KMS-11 (cell line): Measurements from ENCODE around the gene MT1M.

Experiments
- H2AFZ ChIP-seq: fragments of 200-600 bp; sonication (generic); 2 replicates; pipeline ENCODE4 v1.6.1; 2016; ENCODE audit warnings: antibody characterized with exemption, mixed run types, low read depth
- H3K27ac ChIP-seq: fragments of 200-600 bp; sonication (generic); 2 replicates; pipeline ENCODE4 v1.6.1; 2016; ENCODE audit warnings: mild to moderate bottlenecking, mixed run types
- H3K27me3 ChIP-seq: fragments of 200-600 bp; sonication (generic); 2 replicates; pipeline ENCODE4 v1.6.1; 2017; ENCODE audit warnings: mild to moderate bottlenecking, low read depth, mixed run types, moderate library complexity; ENCODE audit not compliant: insufficient read depth
- H3K36me3 ChIP-seq: fragments of 200-600 bp; sonication (generic); 2 replicates; pipeline ENCODE4 v1.6.1; 2017; ENCODE audit warnings: mild to moderate bottlenecking, mixed run types; ENCODE audit not compliant: insufficient read depth
- H3K4me1 ChIP-seq: fragments of 200-600 bp; sonication (generic); 2 replicates; pipeline ENCODE4 v1.6.1; 2016; ENCODE audit warnings: mild to moderate bottlenecking, low read depth, mixed run types; ENCODE audit not compliant: poor library complexity, severe bottlenecking
- H3K4me2 ChIP-seq: fragments of 200-600 bp; sonication (generic); 2 replicates; pipeline ENCODE4 v1.7.0; 2016; ENCODE audit warnings: mild to moderate bottlenecking, mixed run types
- H3K4me3 ChIP-seq: fragments of 200-600 bp; sonication (generic); IDR thresholded peaks from 2 replicates; pipeline ENCODE4 v1.6.1; 2017; ENCODE audit warnings: low read depth, low read length, mixed read lengths; ENCODE audit not compliant: insufficient read depth
- H3K79me2 ChIP-seq: fragments of 200-600 bp; sonication (generic); 2 replicates; pipeline ENCODE4 v1.6.1; 2016; ENCODE audit warnings: low read depth, mixed run types; ENCODE audit not compliant: insufficient read depth
- H3K9ac ChIP-seq: fragments of 200-600 bp; sonication (generic); 2 replicates; pipeline ENCODE4 v1.6.1; 2016; ENCODE audit warnings: mild to moderate bottlenecking, mixed run types
- H4K20me1 ChIP-seq: fragments of 200-600 bp; sonication (generic); 2 replicates; pipeline ENCODE4 v1.6.1; 2016; ENCODE audit warnings: mild to moderate bottlenecking, mixed run types; ENCODE audit not compliant: insufficient read depth
- TF ChIP-seq, protein P1 (sequence below): fragments of 200-600 bp; sonication (generic); conservative IDR thresholded peaks from 2 replicates; pipeline ENCODE4 v1.6.1; 2017; ENCODE audit warnings: low read depth, mild to moderate bottlenecking, antibody characterized with exemption, low read length, moderate library complexity, mixed read lengths

MT1M gene

DNA sequence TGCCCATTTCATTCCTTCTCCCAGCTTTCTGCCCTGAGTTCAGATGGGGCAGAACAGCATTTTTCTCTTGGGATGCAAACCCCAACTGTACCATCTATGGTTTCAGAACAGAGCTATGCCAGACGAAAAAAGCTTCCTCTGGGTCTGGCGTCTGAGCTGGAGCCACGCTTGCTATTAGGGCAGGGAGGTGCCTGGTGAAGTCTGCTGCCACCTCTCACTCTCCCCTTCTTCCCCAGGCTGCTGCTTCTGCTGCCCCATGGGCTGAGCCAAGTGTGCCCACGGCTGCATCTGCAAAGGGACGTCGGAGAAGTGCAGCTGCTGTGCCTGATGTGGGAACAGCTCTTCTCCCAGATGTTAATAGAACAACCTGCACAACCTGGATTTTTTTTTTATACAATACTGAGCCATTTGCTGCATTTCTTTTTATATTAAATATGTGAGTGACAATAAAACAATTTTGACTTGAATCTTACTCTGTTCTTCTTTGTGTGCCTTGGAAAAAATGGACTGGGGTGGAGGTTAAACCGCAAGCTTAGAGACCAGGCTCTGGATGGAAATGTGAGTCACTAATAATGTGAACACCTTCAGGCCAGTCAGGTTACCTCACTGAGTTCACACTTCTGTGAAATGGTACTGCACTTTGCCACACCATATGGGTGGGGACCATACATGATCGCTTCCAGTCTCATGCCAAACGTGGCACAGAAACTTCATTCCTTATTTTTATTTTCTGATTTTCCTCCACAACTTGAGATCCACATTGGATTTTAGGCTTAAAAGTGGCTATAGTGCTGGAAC is 4.4 kb downstream of the MT1M start:
- Histone ChIP-seq H3K27ac (no peak overlapping the region), H3K27me3 (peaks cover 6% of the 10 kb centered on the region; the same call in 1 of the 2 replicates), H3K36me3 (no peaks in the 10 kb centered on the region), H4K20me1 (no peaks in the 10 kb centered on the region), H3K4me2 (no peak overlapping the region), H3K4me1 (no peaks in the 10 kb centered on the region), H2AFZ (no peak overlapping the region), H3K79me2 (no peaks in the 10 kb centered on the region), H3K9ac (no peak overlapping the region), H3K4me3 (no peak overlapping the region)
- TF ChIP-seq, protein P1, sequence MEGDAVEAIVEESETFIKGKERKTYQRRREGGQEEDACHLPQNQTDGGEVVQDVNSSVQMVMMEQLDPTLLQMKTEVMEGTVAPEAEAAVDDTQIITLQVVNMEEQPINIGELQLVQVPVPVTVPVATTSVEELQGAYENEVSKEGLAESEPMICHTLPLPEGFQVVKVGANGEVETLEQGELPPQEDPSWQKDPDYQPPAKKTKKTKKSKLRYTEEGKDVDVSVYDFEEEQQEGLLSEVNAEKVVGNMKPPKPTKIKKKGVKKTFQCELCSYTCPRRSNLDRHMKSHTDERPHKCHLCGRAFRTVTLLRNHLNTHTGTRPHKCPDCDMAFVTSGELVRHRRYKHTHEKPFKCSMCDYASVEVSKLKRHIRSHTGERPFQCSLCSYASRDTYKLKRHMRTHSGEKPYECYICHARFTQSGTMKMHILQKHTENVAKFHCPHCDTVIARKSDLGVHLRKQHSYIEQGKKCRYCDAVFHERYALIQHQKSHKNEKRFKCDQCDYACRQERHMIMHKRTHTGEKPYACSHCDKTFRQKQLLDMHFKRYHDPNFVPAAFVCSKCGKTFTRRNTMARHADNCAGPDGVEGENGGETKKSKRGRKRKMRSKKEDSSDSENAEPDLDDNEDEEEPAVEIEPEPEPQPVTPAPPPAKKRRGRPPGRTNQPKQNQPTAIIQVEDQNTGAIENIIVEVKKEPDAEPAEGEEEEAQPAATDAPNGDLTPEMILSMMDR: no peak

DNA sequence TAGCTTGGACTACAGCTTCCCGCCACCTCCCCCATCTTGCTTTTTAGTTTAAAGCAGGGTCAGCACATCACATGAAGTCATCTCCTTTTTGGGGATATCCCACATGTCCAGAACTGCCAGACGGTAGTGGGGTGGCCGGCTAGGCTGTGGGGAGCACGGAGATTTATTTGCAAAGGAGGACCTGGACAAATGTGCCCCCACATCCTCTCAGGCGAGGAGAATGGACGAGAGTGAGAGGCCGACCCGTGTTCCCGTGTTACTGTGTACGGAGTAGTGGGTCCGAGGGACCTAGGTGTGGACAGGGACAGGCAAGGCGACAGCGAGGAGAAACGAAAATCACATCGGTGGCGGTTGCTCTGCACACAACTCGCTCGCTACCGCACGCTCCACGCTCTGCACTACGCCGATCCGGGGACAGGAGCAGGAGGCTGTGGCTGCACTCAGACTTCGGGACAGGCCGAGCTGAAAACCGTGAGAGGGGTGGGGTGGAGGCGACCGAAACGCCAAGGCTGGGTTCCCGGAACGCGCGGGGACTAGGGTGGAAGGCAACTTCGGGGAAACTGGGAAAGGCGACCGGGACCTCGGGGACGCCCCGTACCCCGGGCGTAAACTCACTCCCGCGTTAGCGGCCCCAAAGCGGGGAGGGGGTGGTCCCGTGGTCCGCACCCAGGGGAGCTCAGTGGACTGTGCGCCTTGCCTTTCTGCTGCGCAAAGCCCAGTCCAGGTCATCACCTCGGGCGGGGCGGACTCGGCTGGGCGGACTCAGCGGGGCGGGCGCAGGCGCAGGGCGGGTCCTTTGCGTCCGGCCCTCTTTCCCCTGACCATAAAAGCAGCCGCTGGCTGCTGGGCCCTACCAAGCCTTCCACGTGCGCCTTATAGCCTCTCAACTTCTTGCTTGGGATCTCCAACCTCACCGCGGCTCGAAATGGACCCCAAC is 5.6 kb downstream of the MT1M start, which contains the start of gene MT1A:
TSS of gene MT1A (plus strand) at position 853 of the 937 bp plus-strand sequence. CDS start at position 926, 73 bp downstream.
- H3K27ac ChIP-seq: no peak within 1 kb of the TSS
- H3K79me2 ChIP-seq: no peaks in the 10 kb centered on the region
- TF ChIP-seq, protein P1: no peak
- no peaks in the 10 kb centered on the region for H4K20me1 ChIP-seq
- H2AFZ ChIP-seq: no peak within 1 kb of the TSS
- peaks cover 6% of the 10 kb centered on the region; the same call in 1 of the 2 replicates for H3K27me3 ChIP-seq
- H3K4me1 ChIP-seq: no peaks in the 10 kb centered on the region
- no peak within 1 kb of the TSS for H3K4me2 ChIP-seq
- no peaks in the 10 kb centered on the region for H3K36me3 ChIP-seq
- H3K4me3 ChIP-seq: no peak within 1 kb of the TSS
- no peak within 1 kb of the TSS for H3K9ac ChIP-seq

DNA sequence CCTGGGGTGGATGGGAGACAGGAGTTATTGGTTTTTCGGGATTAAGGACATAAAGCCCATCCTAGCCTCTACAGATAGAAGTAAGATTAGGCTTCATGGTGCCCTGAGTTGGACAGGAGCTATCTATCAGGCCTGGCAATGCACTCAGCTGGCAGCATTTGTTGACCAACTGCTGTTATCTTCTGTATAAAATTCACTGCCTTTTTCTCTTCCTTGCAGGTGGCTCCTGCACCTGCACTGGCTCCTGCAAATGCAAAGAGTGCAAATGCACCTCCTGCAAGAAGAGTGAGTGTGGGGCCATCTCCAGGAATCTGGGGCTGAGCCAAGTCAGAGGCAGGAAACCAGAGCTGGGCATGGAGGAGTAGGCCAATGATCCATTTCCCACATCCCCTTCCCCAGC is 6.6 kb downstream of the MT1M start:
- Histone ChIP-seq H3K4me1 (peaks cover 6% of the 10 kb centered on the region), H3K9ac (no peak overlapping the region), H3K79me2 (no peaks in the 10 kb centered on the region), H3K36me3 (no peaks in the 10 kb centered on the region), H3K27ac (no peak overlapping the region), H2AFZ (no peak overlapping the region), H3K27me3 (peaks cover 6% of the 10 kb centered on the region; the same call in 1 of the 2 replicates), H3K4me3 (no peak overlapping the region), H3K4me2 (no peak overlapping the region), H4K20me1 (no peaks in the 10 kb centered on the region)
- TF ChIP-seq, protein P1: no peak

DNA sequence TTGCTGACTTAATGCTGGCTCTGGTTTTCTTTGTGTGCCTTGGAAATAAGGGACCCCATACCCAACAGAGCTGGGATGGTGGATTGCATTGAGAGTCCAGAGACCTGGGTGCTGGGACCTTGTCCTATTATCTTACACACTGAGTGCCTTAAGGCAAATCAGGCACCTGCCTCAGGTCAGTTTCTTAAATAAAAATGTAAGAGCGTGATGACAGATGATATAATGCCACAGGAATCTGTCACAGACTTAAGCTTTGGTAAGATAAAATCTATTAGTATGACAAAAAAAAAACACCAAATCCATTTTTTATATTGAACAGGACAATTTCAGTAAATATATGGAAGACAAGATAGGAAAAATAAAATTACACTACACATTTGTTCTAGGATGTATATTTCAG is 7.6 kb downstream of the MT1M start:
- Histone ChIP-seq H4K20me1 (no peaks in the 10 kb centered on the region), H3K4me3 (no peak overlapping the region), H2AFZ (no peak overlapping the region), H3K79me2 (no peaks in the 10 kb centered on the region), H3K9ac (no peak overlapping the region), H3K36me3 (no peaks in the 10 kb centered on the region), H3K27me3 (peaks cover 3% of the 10 kb centered on the region; the same call in 1 of the 2 replicates), H3K27ac (no peak overlapping the region), H3K4me1 (peaks cover 7% of the 10 kb centered on the region), H3K4me2 (no peak overlapping the region)
- TF ChIP-seq, protein P1: no peak
